ENCODE data around the gene NSUN6. TPM values are rescaled to one million over a fixed set of nuclear protein-coding genes. Genes with fewer than 3 reads are reported as not detected.

NSUN6 gene
- polyA plus RNA-seq (6.2 to 9.8 TPM (median 8.5 TPM) in 3 replicates), polyA minus RNA-seq (1.7 to 10.3 TPM (median 6.3 TPM) in 3 replicates)
- polyA plus RNA-seq (2011; ENCODE audit: low read depth): 7.5 TPM
- polyA plus RNA-seq (2011; cell fraction: cytosol; rRNA removed): 4.2 and 7.3 TPM in 2 replicates
- 15.0 and 17.5 TPM in 2 replicates for polyA plus RNA-seq (2011; cell fraction: nucleus; rRNA removed)
- polyA plus RNA-seq (2012; ENCODE audit: low replicate concordance): 4.4 and 6.2 TPM in 2 replicates
- polyA minus RNA-seq (2011; cell fraction: cytosol; rRNA and poly(A)+ RNA removed): 3.6 TPM
- polyA minus RNA-seq (2011; cell fraction: nucleus; rRNA and poly(A)+ RNA removed): 8.7 and 16.1 TPM in 2 replicates

GRCh38 chr10:18651324-18652007 is at the start of gene NSUN6:
Gene NSUN6 (minus strand): TSS chr10:18651587. CDS start chr10:18651203, 384 bp downstream.
- peak within 1 kb of the TSS; percentile 98 for H3K4me2 ChIP-seq (ENCODE audit: control insufficient read depth, extremely low read depth, insufficient read depth, low read depth, low read length)
- H3K27ac ChIP-seq (ENCODE audit: control insufficient read depth, insufficient read depth, low read length): peak within 1 kb of the TSS; percentile 91
- H3K36me3 ChIP-seq (ENCODE audit: control insufficient read depth in 2 of 2, extremely low read depth in 1 of 2, insufficient read depth in 2 of 2, low read length in 2 of 2): no peaks in the 10 kb centered on the region
- H3K9ac ChIP-seq (ENCODE audit: control insufficient read depth, extremely low read depth, insufficient read depth, low read length): peak within 1 kb of the TSS; percentile 94
- peak within 1 kb of the TSS; percentile 73 to 99 (median 99) for H3K4me3 ChIP-seq (ENCODE audit: control insufficient read depth in 2 of 3, extremely low read depth in 1 of 3, insufficient read depth in 2 of 3, low read depth in 1 of 3, low read length in 3 of 3)
- dilution Hi-C loops (cut with MboI; ENCODE audit: extremely low pct_ligation_motif_present, low sequenced_read_pairs): no loop called here
- peaks cover 19% of the 10 kb centered on the region for H3K79me2 ChIP-seq (ENCODE audit: control insufficient read depth, insufficient read depth, low read length)
- H3K9me1 ChIP-seq (ENCODE audit: control insufficient read depth, extremely low read depth, insufficient read depth, low read length): no peaks in the 10 kb centered on the region
- peaks cover 3% of the 10 kb centered on the region for H3K4me1 ChIP-seq (ENCODE audit: control insufficient read depth, extremely low read depth, insufficient read depth, low read length)
- no peak for DNase-seq (ENCODE audit: low read depth, low spot score)
- H4K20me1 ChIP-seq (ENCODE audit: control insufficient read depth, extremely low read depth, insufficient read depth, low read length): no peaks in the 10 kb centered on the region
- TF ChIP-seq CTCF (optimal IDR thresholded peaks at IDR 0.05 in 1 of 3, IDR thresholded peaks at IDR 0.05 in 1 of 3, conservative IDR thresholded peaks at IDR 0.05 in 1 of 3; ENCODE audit: extremely low read depth in 1 of 3, insufficient read depth in 2 of 3, low read length in 3 of 3): peak in 1 of 3 experiments; percentile 2
- no peak for TF ChIP-seq EZH2 (IDR thresholded peaks at IDR 0.05; ENCODE audit: low read length)
- peak; percentile 85 for FAIRE-seq
- peak within 1 kb of the TSS; percentile 98 for H2AFZ ChIP-seq (ENCODE audit: control insufficient read depth, low read length)
- H3K9me3 ChIP-seq (ENCODE audit: control insufficient read depth, low read depth, low read length): no peaks in the 10 kb centered on the region
- H3K27me3 ChIP-seq (ENCODE audit: control insufficient read depth, extremely low read depth, insufficient read depth, low read length): no peaks in the 10 kb centered on the region

DNA sequence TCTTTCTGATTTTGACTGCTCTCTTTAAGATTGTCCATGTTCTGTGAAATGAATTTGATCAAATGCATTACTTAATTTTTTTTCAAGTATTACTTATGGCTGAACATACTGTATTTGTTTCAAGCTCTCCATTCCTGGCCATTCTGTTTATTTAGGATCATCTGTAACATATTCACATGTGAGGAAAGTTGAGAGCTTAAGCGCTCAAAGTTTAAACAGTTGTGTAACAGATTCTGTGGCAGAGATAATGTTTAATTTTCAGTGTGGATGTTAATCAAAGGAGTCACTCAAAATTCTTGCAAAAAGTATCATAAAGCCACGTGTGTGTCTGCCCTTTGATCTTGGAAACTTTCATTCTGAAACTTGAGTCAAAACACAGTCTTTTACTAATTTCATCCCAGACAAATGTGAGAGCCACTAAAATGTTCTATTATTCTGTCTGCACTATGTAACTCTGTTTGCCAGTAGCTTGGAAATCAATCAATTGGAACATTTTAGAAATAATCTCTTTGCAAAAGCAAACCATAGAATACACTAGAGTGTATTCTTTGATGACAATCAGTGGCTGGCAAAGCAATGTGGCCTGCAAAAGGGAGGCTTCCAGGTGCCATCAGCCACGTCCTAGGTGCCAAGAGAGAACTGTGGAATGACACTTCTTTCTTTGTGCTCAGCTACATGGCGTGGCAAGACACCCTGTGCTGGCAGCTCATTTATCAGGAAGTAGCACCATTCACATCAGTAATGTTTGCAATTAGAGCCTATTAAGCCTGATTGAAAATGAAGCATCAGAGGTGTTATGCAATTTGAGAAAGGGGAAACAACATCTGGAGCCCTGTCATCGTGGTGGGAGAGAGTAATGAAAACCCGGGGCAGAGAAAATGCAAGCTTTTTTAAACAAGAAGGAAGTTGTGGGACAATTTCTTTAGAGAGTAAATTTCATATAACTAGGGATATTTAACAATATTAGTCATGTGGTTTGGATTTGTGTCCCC is 48.8 kb upstream of the NSUN6 start:
- Histone ChIP-seq H3K9me3 (ENCODE audit: control insufficient read depth, low read depth, low read length) (no peaks in the 10 kb centered on the region), H3K27me3 (ENCODE audit: control insufficient read depth, extremely low read depth, insufficient read depth, low read length) (no peaks in the 10 kb centered on the region), H3K79me2 (ENCODE audit: control insufficient read depth, insufficient read depth, low read length) (no peaks in the 10 kb centered on the region), H3K36me3 (ENCODE audit: control insufficient read depth in 2 of 2, extremely low read depth in 1 of 2, insufficient read depth in 2 of 2, low read length in 2 of 2) (no peaks in the 10 kb centered on the region), H3K4me3 (ENCODE audit: control insufficient read depth in 2 of 3, extremely low read depth in 1 of 3, insufficient read depth in 2 of 3, low read depth in 1 of 3, low read length in 3 of 3) (no peak overlapping the region), H3K27ac (ENCODE audit: control insufficient read depth, insufficient read depth, low read length) (no peak overlapping the region), H3K4me2 (ENCODE audit: control insufficient read depth, extremely low read depth, insufficient read depth, low read depth, low read length) (no peak overlapping the region), H4K20me1 (ENCODE audit: control insufficient read depth, extremely low read depth, insufficient read depth, low read length) (no peaks in the 10 kb centered on the region), H3K4me1 (ENCODE audit: control insufficient read depth, extremely low read depth, insufficient read depth, low read length) (no peaks in the 10 kb centered on the region), H2AFZ (ENCODE audit: control insufficient read depth, low read length) (no peak overlapping the region), H3K9me1 (ENCODE audit: control insufficient read depth, extremely low read depth, insufficient read depth, low read length) (no peaks in the 10 kb centered on the region), H3K9ac (ENCODE audit: control insufficient read depth, extremely low read depth, insufficient read depth, low read length) (no peak overlapping the region)
- TF ChIP-seq CTCF (optimal IDR thresholded peaks at IDR 0.05 in 1 of 3, IDR thresholded peaks at IDR 0.05 in 1 of 3, conservative IDR thresholded peaks at IDR 0.05 in 1 of 3; ENCODE audit: extremely low read depth in 1 of 3, insufficient read depth in 2 of 3, low read length in 3 of 3): no peak
- TF ChIP-seq EZH2 (IDR thresholded peaks at IDR 0.05; ENCODE audit: low read length): no peak
- dilution Hi-C loops (cut with MboI; ENCODE audit: extremely low pct_ligation_motif_present, low sequenced_read_pairs): no loop called here
- DNase-seq (ENCODE audit: low read depth, low spot score) (no peak), FAIRE-seq (no peak)
